Stimulated activated naive B cell treated with anti-CD40 and anti-IgM and Interleukin-4, amounts not matched to agents 10 μg/mL and 1 μg/mL and 100 μg/mL, for 72 hours (primary cell): ENCODE data around the gene CADPS.

Experiments
- ATAC-seq, 2 donors: fragments of 150-1000 bp; cut with Tn5 transposase; replicated peaks; 2 replicates each; pipeline ENCODE4 v1.10.0; 2021; ENCODE audit warnings: moderate library complexity in 1 of 2
- DNase-seq: peaks from one replicate; pipeline ENCODE4 v3.0.0; 2021
- H3K27ac Mint-ChIP-seq: one replicate; pipeline ENCODE4 v1.8.0; 2022; ENCODE audit warnings: mild to moderate bottlenecking, mixed read lengths
- H3K27me3 Mint-ChIP-seq, 2 donors: one replicate each; pipeline ENCODE4 v1.8.0; 2022; ENCODE audit warnings: mixed read lengths in 2 of 2
- H3K36me3 Mint-ChIP-seq, 2 donors: one replicate each; pipeline ENCODE4 v1.8.0; 2022; ENCODE audit warnings: mixed read lengths in 2 of 2, mild to moderate bottlenecking in 1 of 2
- H3K4me1 Mint-ChIP-seq, 2 donors: one replicate each; pipeline ENCODE4 v1.8.0; 2022; ENCODE audit warnings: mixed read lengths in 2 of 2, mild to moderate bottlenecking in 1 of 2
- H3K4me3 Mint-ChIP-seq, 2 donors: one replicate each; pipeline ENCODE4 v1.8.0; 2022; ENCODE audit warnings: mild to moderate bottlenecking in 2 of 2, mixed read lengths in 2 of 2, moderate library complexity in 1 of 2
- H3K9me3 Mint-ChIP-seq, 2 donors: one replicate each; pipeline ENCODE4 v1.8.0; 2022; ENCODE audit warnings: mixed read lengths in 2 of 2, mild to moderate bottlenecking in 1 of 2

CADPS gene

DNA sequence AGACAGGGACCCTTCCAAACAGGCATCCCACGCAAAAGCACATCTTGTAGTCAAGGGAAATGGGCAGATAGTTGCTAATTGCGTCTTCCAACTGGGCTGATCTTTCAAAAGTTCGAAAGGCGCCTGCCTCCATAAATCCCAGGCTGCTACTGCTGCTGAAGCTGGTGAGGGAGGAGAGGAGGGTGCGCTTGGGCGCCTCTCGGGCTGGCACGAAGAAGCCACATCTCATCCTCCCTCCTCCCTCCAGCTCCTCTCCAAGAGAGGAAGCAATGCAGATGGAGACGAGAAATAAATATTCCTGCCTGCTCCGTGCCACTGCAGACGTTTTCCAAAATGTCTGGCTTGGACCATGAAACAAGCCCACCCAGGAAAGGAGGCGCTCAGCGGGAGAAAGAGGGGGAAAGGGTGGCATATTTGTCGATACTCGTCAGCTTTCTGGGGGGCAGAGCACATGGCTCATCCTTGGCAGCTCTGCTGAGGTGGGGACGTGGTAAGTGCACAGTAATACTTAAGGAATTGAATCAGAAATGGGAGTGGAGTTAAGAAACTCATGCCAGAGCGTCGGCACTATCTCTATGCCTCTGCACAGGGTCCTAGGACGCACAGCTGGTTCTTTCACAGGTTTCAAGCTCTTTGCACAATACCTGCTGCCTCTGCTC is 413.0 kb downstream of the CADPS start:
- no peaks in the 10 kb centered on the region for H3K36me3 Mint-ChIP-seq
- no peak for DNase-seq
- peaks cover 0 to 3% of the 10 kb centered on the region in 2 donors for H3K9me3 Mint-ChIP-seq
- no peak for ATAC-seq
- H3K27me3 Mint-ChIP-seq: no peaks in the 10 kb centered on the region
- H3K27ac Mint-ChIP-seq: no peak overlapping the region
- no peak overlapping the region for H3K4me3 Mint-ChIP-seq
- no peaks in the 10 kb centered on the region for H3K4me1 Mint-ChIP-seq

DNA sequence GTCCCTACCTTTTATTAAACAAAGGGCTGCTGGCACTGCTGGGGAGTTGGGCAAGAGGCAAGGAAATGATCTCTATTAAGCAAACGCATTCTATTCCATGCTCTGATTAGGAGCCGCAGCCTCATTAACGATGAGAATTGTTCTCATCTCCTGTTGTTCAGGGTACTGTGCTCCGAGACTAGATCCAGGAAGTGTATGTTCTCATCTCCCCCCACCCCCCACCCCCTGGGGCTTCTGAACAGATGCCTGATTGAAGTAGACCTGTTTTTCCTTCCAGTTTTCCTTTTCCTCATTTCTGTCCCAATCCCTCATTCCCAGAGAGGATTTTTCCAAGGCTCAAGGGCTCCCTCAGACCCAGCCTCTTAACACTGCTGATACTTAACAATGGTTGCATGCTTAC is 420.3 kb downstream of the CADPS start:
- H3K27me3 Mint-ChIP-seq: no peaks in the 10 kb centered on the region
- no peak for ATAC-seq

DNA sequence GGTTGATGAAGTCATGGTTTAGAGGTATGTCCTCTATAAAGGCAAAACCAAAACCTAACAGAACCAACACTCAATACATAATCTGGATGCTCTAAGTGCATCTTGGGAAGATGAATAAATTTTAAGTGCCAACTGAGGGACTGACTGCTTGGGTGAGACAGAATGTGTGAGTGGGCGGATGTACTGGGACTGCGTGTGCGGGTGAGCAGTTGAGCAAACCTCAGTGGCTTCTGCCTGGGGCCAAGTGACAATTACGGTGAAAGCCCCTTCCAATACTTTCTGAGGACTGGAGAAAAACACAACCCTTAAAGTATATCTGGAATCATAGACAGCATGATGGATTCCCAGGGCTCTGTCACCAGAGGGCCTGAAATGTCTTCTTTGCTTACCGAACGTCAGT is 421.8 kb downstream of the CADPS start:
- Mint-ChIP-seq H3K4me1 (no peaks in the 10 kb centered on the region), H3K4me3 (no peak overlapping the region), H3K36me3 (no peaks in the 10 kb centered on the region), H3K27me3 (no peaks in the 10 kb centered on the region), H3K9me3 (peaks cover 0 to 3% of the 10 kb centered on the region in 2 donors), H3K27ac (no peak overlapping the region)
- ATAC-seq (no peak), DNase-seq (no peak)

More for the DNA sequence above, 420.3 kb downstream of the CADPS start:
- H3K36me3 Mint-ChIP-seq: no peaks in the 10 kb centered on the region
- H3K4me3 Mint-ChIP-seq: no peak overlapping the region
- no peak for DNase-seq
- no peaks in the 10 kb centered on the region for H3K4me1 Mint-ChIP-seq
- peaks cover 0 to 3% of the 10 kb centered on the region in 2 donors for H3K9me3 Mint-ChIP-seq
- H3K27ac Mint-ChIP-seq: no peak overlapping the region

DNA sequence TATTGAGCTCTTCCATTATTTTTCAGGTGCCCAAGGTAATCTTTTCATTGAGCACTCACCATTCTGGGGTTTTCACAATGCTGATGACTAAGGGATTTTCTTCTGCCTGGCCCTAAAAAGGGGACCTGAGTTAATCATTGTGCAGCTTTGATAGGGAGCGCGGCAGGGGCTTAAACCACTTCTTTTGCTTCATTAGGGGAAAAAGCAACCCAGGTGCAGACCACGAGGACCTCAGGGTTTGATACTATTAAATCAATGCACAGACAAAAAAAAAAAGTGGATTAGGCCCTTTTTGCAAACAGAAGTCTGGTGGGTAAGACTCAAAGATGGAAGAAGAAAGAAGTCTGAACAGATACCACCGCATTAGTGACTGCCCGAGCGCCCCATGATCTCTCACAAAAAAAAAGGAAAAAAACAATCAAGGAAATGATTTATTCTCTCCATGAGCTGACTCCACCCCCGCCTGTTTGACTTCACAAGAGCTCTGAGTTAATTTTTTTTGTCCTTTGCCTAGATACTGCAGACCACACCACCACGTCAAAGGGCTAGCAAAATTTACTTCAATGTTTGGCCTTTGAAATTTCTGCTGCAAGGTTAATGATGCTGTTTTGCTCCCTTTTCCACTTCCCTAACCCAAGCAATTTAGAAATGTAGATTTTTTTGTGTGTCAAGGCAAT is 423.9 kb downstream of the CADPS start:
- ATAC-seq (no peak), DNase-seq (no peak)
- Mint-ChIP-seq H3K27ac (no peak overlapping the region), H3K36me3 (no peaks in the 10 kb centered on the region), H3K9me3 (no peaks in the 10 kb centered on the region), H3K4me1 (no peaks in the 10 kb centered on the region), H3K4me3 (no peak overlapping the region), H3K27me3 (no peaks in the 10 kb centered on the region)

- Mint-ChIP-seq H3K27me3 (no peaks in the 10 kb centered on the region), H3K4me1 (peaks cover 0 to 1% of the 10 kb centered on the region in 2 donors), H3K9me3 (peaks cover 0 to 5% of the 10 kb centered on the region in 2 donors), H3K4me3 (no peak overlapping the region), H3K27ac (no peak overlapping the region), H3K36me3 (no peaks in the 10 kb centered on the region)
- DNase-seq: no peak
- ATAC-seq: peak; percentile 34 to 48
These were observed 428.8 kb downstream of the CADPS start for GRCh38 chr3:62446337-62446940.

DNA sequence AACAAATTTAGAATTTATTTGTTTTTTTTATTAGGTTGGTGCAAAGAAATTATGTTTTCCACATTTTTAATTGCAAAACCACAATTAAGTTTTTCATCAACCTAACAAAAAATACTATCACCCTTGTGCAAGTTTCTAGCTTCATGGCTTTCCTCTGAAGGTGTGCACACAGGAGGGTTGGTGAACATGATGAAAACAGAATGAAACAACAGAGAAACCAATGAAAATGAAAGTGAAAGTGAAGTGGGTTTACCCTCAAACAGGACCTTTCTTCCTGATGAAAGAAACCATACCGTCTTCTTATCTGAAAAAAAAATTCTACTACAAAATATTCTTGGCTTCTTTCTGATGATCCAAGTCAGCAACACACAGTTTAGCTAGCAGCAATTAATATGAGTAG is 429.9 kb downstream of the CADPS start:
- Mint-ChIP-seq H3K27me3 (no peaks in the 10 kb centered on the region), H3K9me3 (peaks cover 0 to 5% of the 10 kb centered on the region in 2 donors), H3K4me3 (no peak overlapping the region), H3K27ac (no peak overlapping the region), H3K4me1 (peaks cover 0 to 1% of the 10 kb centered on the region in 2 donors), H3K36me3 (no peaks in the 10 kb centered on the region)
- no peak for DNase-seq
- ATAC-seq: no peak

DNA sequence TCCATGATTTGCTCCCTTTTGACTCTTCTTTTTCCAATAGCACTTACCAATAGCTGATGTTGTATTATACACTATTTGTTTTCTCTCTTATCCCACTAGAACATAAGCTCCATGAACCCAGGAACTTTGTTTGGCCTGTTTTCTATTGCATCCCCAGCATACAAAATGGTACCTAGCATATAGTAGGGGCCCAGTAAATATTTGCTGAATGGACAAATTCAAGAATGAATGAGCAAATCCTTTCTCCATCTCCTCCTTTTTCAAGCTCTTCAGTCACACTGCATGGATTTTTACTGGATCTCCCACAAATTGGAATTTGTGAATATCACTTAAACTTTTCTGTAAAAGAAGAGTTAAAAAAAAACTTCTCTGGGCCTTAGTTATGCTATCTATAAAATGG is 435.2 kb downstream of the CADPS start:
- H3K27ac Mint-ChIP-seq: no peak overlapping the region
- peaks cover 0 to 5% of the 10 kb centered on the region in 2 donors for H3K9me3 Mint-ChIP-seq
- no peaks in the 10 kb centered on the region for H3K36me3 Mint-ChIP-seq
- ATAC-seq (no peak), DNase-seq (no peak)
- H3K4me3 Mint-ChIP-seq: no peak overlapping the region
- H3K4me1 Mint-ChIP-seq: no peaks in the 10 kb centered on the region
- H3K27me3 Mint-ChIP-seq: no peaks in the 10 kb centered on the region

GRCh38 chr3:62439176-62439813 is 435.9 kb downstream of the CADPS start:
- Mint-ChIP-seq H3K4me3 (no peak overlapping the region), H3K27ac (no peak overlapping the region), H3K9me3 (peaks cover 0 to 5% of the 10 kb centered on the region in 2 donors), H3K27me3 (no peaks in the 10 kb centered on the region), H3K36me3 (no peaks in the 10 kb centered on the region), H3K4me1 (no peaks in the 10 kb centered on the region)
- no peak for DNase-seq
- ATAC-seq: no peak

GRCh38 chr3:62436785-62437184 is 438.4 kb downstream of the CADPS start:
- no peak for DNase-seq
- Mint-ChIP-seq H3K4me1 (no peaks in the 10 kb centered on the region), H3K27me3 (no peaks in the 10 kb centered on the region), H3K36me3 (no peaks in the 10 kb centered on the region), H3K27ac (no peak overlapping the region), H3K9me3 (no peaks in the 10 kb centered on the region), H3K4me3 (no peak overlapping the region)
- ATAC-seq: no peak

GRCh38 chr3:62433396-62433795 is 441.8 kb downstream of the CADPS start:
- no peak overlapping the region for H3K27ac Mint-ChIP-seq
- H3K4me1 Mint-ChIP-seq: no peaks in the 10 kb centered on the region
- H3K36me3 Mint-ChIP-seq: no peaks in the 10 kb centered on the region
- no peak overlapping the region for H3K4me3 Mint-ChIP-seq
- DNase-seq (no peak), ATAC-seq (no peak)
- no peaks in the 10 kb centered on the region for H3K27me3 Mint-ChIP-seq
- no peaks in the 10 kb centered on the region for H3K9me3 Mint-ChIP-seq

DNA sequence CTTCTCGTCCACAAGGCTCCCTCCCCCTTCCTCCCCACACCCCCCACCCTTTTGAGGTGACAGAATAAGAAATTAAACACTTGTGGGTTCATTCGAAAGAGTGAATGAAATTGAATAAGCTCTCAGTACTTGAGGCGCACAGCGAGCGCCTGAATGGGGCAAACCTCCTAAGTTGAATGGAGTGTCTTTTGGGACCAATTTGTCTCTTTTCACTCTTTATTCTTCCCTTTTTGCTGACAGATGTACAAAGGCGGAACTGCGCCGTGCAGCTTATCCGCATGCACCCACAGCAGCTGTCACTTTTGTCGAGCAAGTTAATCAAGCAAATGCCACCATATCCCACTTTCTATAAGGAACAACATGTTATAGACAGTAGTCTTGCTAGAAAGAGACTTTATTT is 454.0 kb downstream of the CADPS start:
- H3K4me3 Mint-ChIP-seq: no peak overlapping the region
- peaks cover 0 to 2% of the 10 kb centered on the region in 2 donors for H3K9me3 Mint-ChIP-seq
- DNase-seq: no peak
- H3K27ac Mint-ChIP-seq: no peak overlapping the region
- H3K4me1 Mint-ChIP-seq: no peaks in the 10 kb centered on the region
- ATAC-seq: no peak
- H3K27me3 Mint-ChIP-seq: peaks cover 0 to 5% of the 10 kb centered on the region in 2 donors
- H3K36me3 Mint-ChIP-seq: no peaks in the 10 kb centered on the region

DNA sequence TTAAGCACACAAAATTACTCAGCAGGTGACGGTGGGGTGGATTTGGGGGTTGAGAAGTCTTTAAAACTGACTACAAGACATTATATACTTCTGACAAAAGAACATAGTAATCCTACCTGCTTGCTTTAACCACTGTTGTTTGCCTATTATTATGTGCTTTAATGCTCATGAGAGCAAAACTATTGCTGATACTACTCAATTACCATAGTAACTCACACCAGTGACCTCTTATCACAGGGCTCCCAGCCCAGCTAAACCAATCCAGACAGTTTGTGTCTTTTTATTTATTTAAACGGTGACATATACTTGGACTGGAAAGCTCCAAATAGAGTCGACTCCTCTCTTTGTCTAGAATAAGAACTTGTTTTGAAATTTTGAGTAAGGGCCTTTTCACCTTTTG is 459.1 kb downstream of the CADPS start:
- H3K27ac Mint-ChIP-seq: no peak overlapping the region
- no peaks in the 10 kb centered on the region for H3K36me3 Mint-ChIP-seq
- DNase-seq: no peak
- no peak for ATAC-seq
- H3K4me1 Mint-ChIP-seq: no peaks in the 10 kb centered on the region
- peaks cover 0 to 5% of the 10 kb centered on the region in 2 donors for H3K9me3 Mint-ChIP-seq
- no peak overlapping the region for H3K4me3 Mint-ChIP-seq
- peaks cover 0 to 5% of the 10 kb centered on the region in 2 donors for H3K27me3 Mint-ChIP-seq

DNA sequence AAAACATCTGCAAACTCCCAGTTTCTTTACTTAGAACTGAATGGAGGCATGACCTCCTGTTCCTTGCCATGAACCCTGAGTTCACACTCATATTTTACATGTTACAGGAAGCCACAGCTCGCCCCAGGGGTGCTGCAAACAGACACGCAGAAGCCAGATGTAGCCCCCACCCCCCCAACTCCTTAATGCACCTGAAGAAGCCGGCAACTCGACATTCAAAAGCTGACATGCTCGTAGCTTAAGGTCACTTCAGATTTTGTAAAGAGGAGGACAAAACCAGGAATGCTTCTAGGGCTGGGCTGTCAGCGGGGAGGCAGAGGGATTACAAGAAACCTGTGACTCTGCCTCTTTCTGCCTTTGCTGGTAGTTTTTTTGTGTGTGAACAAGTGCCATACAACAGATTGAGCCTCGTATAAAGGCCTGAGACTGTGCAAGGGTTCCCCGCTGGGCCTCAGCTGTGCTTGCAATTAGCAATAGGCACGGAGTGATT is 459.9 kb downstream of the CADPS start:
- Mint-ChIP-seq H3K27ac (no peak overlapping the region), H3K27me3 (peaks cover 0 to 4% of the 10 kb centered on the region in 2 donors), H3K36me3 (no peaks in the 10 kb centered on the region), H3K9me3 (peaks cover 0 to 5% of the 10 kb centered on the region in 2 donors), H3K4me1 (no peaks in the 10 kb centered on the region), H3K4me3 (no peak overlapping the region)
- no peak for ATAC-seq
- DNase-seq: no peak

- DNase-seq (no peak), ATAC-seq (no peak)
- H3K4me3 Mint-ChIP-seq: no peak overlapping the region
- no peaks in the 10 kb centered on the region for H3K36me3 Mint-ChIP-seq
- H3K27ac Mint-ChIP-seq: no peak overlapping the region
- H3K27me3 Mint-ChIP-seq: no peaks in the 10 kb centered on the region
- H3K9me3 Mint-ChIP-seq: peaks cover 0 to 3% of the 10 kb centered on the region in 2 donors
- no peaks in the 10 kb centered on the region for H3K4me1 Mint-ChIP-seq
These were observed 460.4 kb downstream of the CADPS start for GRCh38 chr3:62414786-62415185.
